Tibial artery (tissue), 4 donors: Measurements from ENCODE around the gene MIXL1.

Source experiments
- DNase-seq, 2 donors: peaks; one replicate each; pipeline ENCODE4 v3.0.0-alpha.2; 2019
- H3K27ac ChIP-seq, 2 donors: fragments of 200-600 bp; sonication (generic) in 1 of 2; 1 replicate in 1 of 2; 2 replicates in 1 of 2; pipeline ENCODE4 v1.5.1; 2018 to 2019; ENCODE audit warnings: mild to moderate bottlenecking in 1 of 2
- H3K27me3 ChIP-seq, 2 donors: fragments of 200-600 bp; sonication (generic) in 1 of 2; one replicate each; pipeline versions ENCODE4 v1.5.1 to v1.6.0; 2016 to 2019
- H3K36me3 ChIP-seq, 3 donors: fragments of 200-600 bp; sonication (generic) in 2 of 3; one replicate each; pipeline ENCODE4 v1.5.1; 2016 to 2019; ENCODE audit warnings: mild to moderate bottlenecking in 2 of 3
- H3K4me1 ChIP-seq, 4 donors: fragments of 200-600 bp; sonication (generic) in 2 of 4; 1 replicate in 3 of 4; 2 replicates in 1 of 4; pipeline ENCODE4 v1.5.1; 2016 to 2019
- H3K4me3 ChIP-seq, 2 donors: fragments of 200-600 bp; sonication (generic) in 1 of 2; 1 replicate in 1 of 2; 2 replicates in 1 of 2; pipeline ENCODE4 v1.5.1; 2018 to 2019; ENCODE audit warnings: mild to moderate bottlenecking in 2 of 2
- H3K9me3 ChIP-seq, 3 donors: fragments of 200-600 bp; sonication (generic) in 1 of 3; one replicate each; pipeline ENCODE4 v1.5.1; 2016 to 2019
- intact Hi-C: fragments of 100-400 bp; cut with DNase I; formaldehyde crosslinking; loops from one replicate; pipeline ENCODE4 v1.15.0; 2023; ENCODE audit warnings: low total_unique reads
- TF ChIP-seq, protein P1 (sequence below), 2 experiments: fragments of 200-600 bp in 1 of 2; fragments of 450-650 bp in 1 of 2; IDR thresholded peaks; one replicate each; pipeline ENCODE4 v1.5.1; 2017 to 2019; ENCODE audit warnings: antibody characterized with exemption in 2 of 2, mild to moderate bottlenecking in 1 of 2, moderate library complexity in 1 of 2

The MIXL1 gene

DNA sequence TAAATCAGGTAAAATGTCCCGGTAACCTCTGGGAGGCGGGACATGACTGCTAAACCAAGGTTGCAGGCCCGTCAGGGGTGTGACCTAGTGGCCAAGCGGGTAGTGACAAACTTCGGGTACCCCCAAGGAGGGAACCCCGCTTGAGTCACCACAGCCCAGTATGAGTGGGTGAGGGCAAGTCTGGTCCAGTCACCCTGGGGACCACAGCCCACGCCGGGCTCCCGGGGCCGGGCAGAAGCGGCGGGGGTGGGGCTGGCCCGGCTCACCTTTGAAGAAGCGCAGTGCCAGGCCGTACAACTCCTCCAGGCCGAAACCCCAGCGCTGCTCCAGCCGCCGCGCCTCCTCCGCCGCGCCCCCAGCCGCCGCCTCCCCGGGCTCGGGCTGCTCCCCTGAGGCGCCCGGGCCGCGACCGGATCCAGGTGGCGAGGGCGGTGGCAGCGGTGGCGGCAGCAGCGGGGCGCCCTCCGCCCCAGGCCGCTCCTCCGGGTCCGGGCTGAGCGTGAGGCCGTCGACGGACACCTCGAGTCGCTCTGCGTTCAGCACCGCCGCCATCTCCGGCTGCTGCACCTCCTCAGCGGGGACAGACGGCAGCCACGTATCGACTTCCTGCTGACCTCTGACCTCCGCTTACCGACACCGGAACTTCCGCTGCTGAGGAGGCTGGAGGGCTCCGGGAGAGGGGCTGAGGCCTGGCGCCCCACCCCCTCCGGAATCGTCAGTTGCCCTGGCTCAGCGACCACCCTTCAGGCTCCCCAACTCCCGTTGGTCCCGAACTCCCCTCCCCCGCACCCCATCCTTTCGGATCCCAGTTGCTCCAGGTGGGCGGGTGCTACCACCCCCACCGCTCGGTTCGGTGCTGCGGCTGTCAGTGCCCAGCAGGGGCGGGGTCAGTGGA, 37.1 kb upstream of the MIXL1 start, which contains the start of gene ACBD3:
Gene ACBD3 (minus strand): TSS at position 618 of the 895 bp plus-strand sequence. CDS start 66 bp downstream, at position 552.
- DNase-seq: peak; percentile 87 to 93
- TF ChIP-seq, protein P1, sequence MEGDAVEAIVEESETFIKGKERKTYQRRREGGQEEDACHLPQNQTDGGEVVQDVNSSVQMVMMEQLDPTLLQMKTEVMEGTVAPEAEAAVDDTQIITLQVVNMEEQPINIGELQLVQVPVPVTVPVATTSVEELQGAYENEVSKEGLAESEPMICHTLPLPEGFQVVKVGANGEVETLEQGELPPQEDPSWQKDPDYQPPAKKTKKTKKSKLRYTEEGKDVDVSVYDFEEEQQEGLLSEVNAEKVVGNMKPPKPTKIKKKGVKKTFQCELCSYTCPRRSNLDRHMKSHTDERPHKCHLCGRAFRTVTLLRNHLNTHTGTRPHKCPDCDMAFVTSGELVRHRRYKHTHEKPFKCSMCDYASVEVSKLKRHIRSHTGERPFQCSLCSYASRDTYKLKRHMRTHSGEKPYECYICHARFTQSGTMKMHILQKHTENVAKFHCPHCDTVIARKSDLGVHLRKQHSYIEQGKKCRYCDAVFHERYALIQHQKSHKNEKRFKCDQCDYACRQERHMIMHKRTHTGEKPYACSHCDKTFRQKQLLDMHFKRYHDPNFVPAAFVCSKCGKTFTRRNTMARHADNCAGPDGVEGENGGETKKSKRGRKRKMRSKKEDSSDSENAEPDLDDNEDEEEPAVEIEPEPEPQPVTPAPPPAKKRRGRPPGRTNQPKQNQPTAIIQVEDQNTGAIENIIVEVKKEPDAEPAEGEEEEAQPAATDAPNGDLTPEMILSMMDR (IDR thresholded peaks at IDR 0.05): peak in 1 of 2 experiments; percentile 9
- Histone ChIP-seq H3K9me3 (no peaks in the 10 kb centered on the region), H3K27me3 (no peaks in the 10 kb centered on the region), H3K27ac (peak within 1 kb of the TSS; percentile 93 to 95), H3K4me3 (peak within 1 kb of the TSS; percentile 90 to 91), H3K4me1 (peaks cover 0 to 49% (median 28%) of the 10 kb centered on the region in 4 donors), H3K36me3 (peaks cover 0 to 4% (median 0%) of the 10 kb centered on the region in 3 donors)
- intact Hi-C loops: loop anchor here (10.0 kb wide), 1 partner anchor 122 kb away; the partner anchor contains the start of gene H3-3A

GRCh38 chr1:226187019-226187322, 36.5 kb upstream of the MIXL1 start:
- Histone ChIP-seq H3K4me1 (peaks cover 0 to 43% (median 23%) of the 10 kb centered on the region in 4 donors), H3K36me3 (peaks cover 0 to 4% (median 0%) of the 10 kb centered on the region in 3 donors), H3K27me3 (no peaks in the 10 kb centered on the region), H3K27ac (peak overlapping the region; percentile 93 to 95), H3K4me3 (peak overlapping the region; percentile 90 to 91), H3K9me3 (no peaks in the 10 kb centered on the region)
- TF ChIP-seq, protein P1 (IDR thresholded peaks at IDR 0.05): no peak
- intact Hi-C loops: loop anchor here (10.0 kb wide), 1 partner anchor 122 kb away; the partner anchor contains the start of gene H3-3A
- no peak for DNase-seq

DNA sequence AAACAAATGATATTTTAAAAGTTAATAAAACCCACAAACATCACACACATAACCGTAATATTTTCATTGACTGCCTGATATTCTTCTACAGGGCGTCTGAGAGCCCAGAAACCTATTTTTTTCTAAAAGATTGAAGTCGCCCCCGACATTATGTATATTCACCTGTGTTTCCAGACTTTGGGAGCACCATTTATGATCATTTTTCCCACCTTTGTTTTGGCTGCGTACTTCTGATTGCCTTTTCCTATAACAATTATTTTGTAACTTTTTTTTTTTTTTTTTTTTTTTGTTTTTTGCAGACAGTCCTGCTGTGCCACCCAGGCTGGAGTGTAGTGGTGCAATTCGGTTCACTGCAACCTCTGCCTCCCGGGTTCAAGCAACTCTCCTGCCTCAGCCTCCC, 36.1 kb upstream of the MIXL1 start:
- Histone ChIP-seq H3K4me1 (peaks cover 0 to 39% (median 19%) of the 10 kb centered on the region in 4 donors), H3K9me3 (no peaks in the 10 kb centered on the region), H3K27ac (peak overlapping the region; percentile 93 to 95), H3K36me3 (peaks cover 0 to 4% (median 0%) of the 10 kb centered on the region in 3 donors), H3K27me3 (no peaks in the 10 kb centered on the region), H3K4me3 (peak overlapping the region; percentile 90 to 91)
- intact Hi-C loops: loop anchor here (10.0 kb wide), 1 partner anchor 123 kb away; the partner anchor contains the start of gene H3-3A
- no peak for DNase-seq
- TF ChIP-seq, protein P1 (IDR thresholded peaks at IDR 0.05): no peak

GRCh38 chr1:226195144-226195543, 28.3 kb upstream of the MIXL1 start:
- H3K36me3 ChIP-seq: no peaks in the 10 kb centered on the region
- no peaks in the 10 kb centered on the region for H3K4me1 ChIP-seq
- DNase-seq: no peak
- H3K9me3 ChIP-seq: no peaks in the 10 kb centered on the region
- TF ChIP-seq, protein P1 (IDR thresholded peaks at IDR 0.05): no peak
- no peak overlapping the region for H3K27ac ChIP-seq
- intact Hi-C loops: no loop called here
- H3K27me3 ChIP-seq: peaks cover 0 to 8% of the 10 kb centered on the region in 2 donors
- H3K4me3 ChIP-seq: no peak overlapping the region

- DNase-seq: no peak
- no peaks in the 10 kb centered on the region for H3K9me3 ChIP-seq
- H3K27me3 ChIP-seq: peaks cover 0 to 13% of the 10 kb centered on the region in 2 donors
- no peak overlapping the region for H3K4me3 ChIP-seq
- H3K27ac ChIP-seq: no peak overlapping the region
- H3K36me3 ChIP-seq: no peaks in the 10 kb centered on the region
- TF ChIP-seq, protein P1 (IDR thresholded peaks at IDR 0.05): no peak
- intact Hi-C loops: no loop called here
- no peaks in the 10 kb centered on the region for H3K4me1 ChIP-seq
These were observed 23.5 kb upstream of the MIXL1 start for GRCh38 chr1:226199971-226200370.
